ELF-1 (cell line): ENCODE data around the gene POU6F2.

ENCODE experiments used
- DNase-seq: peaks from one replicate; pipeline ENCODE4 v3.0.0-alpha.2; 2016; ENCODE audit warnings: low read depth, low spot score

Gene POU6F2

DNA sequence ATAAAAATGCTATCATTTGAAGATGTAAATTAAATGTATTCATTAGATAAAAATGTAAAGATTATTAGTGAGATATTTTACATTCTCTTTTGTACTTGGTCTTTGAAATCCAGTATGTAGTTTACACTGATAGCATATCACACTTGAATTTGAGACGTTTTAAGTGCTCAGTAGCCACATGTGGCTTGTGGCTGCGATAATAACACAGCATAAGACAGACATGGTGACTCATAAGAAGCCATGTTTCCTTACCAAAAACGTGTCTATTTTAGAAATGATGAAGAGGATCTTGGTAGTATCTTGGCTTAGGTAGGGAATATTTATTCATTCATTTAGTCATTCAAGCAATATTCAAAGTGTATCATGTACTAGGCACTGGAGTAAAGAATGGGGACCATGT lies 149.3 kb downstream of the POU6F2 start:
- DNase-seq: no peak

DNA sequence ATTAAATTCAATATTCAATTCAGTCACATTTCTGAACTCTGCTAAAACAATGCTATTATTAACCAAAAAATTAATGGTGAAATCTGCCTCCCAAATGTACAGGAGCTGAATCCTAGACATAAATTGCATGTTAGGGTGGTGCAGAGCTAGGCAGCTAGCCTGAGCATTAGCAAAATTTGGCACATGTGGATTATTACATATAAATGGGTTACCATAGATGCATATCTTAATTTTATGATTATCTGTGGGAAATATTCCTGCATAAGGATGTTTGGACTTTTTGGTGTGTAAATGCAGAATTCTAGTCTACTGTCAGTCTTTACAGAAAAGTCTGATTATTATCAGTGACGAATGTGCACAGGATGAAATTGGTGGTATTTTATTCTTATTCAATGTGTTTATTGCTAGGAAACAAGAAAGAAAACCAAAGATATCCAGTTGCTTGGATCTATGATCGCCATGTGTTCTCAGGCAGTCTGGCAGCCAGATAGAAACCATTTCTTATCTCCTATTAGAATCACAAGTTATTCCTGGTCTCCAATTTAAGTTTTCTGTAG lies 150.7 kb downstream of the POU6F2 start:
- DNase-seq: no peak

DNA sequence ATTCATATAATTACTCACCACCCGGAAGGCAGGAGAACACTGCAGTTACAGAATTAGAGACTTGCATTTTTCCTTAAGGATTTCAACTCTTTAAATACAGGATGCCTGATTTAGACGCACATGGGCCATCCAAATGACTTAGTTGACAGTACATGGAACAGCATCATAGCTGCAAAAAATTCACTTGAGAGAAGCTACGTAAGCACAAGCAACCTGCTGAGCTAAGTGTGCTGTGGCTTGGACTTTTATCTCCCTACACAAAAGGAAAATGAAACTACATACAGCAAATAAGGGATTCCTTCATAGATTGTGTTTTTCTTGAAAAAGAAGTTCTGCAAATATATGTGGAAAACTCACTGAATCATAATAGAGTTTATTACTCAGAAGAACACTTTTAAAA lies 152.6 kb downstream of the POU6F2 start:
- DNase-seq: no peak

DNA sequence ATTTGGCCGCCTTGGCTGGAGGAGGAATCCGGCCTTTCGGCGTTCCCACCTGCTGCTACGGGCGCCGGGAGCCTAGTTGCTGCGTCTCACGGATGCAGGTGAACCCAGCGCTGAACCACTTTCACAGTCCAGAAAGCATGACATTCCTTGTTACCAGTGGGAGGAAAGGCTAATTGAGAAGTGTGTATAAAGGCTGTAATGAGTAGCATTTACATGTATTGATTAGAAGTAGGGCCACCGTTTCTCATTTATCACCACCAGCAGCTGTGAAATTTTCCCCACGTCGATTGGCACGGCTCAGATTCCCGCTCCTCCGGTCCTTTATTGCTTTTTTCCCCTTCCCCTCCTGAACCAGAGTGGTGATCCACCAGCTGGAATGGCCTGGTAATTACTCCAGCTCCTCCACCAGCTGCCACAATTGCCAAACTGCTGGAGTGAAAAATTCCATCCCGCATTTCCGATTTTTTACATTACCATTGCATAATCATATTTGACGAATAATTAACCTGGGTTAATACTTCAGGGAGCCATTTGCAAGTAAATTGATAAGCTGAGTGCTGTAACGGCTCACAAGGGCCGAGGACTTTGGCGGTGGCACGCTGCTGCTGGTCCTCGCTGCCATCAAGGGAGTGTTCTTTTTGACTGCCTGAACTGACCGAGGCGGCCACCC lies 153.3 kb downstream of the POU6F2 start:
- no peak for DNase-seq

DNA sequence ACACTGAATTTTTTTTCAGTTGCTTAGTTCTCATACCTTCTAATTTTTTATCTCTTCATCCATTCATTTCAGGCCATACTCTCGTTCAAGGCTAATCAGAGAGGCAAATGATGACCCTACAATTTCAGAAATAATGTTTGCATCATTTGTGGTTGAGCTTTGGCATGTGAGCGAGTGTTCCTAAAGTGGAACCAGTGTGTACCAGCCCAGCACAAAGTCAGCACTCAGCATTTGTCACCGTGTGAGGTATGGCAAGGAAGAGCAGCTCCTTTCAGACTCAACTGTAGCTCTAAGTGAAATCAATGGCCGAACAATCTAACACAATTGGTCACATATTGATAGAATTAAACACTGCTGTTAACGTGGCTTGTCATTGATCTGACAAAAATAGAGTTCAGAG lies 154.6 kb downstream of the POU6F2 start:
- DNase-seq: no peak

DNA sequence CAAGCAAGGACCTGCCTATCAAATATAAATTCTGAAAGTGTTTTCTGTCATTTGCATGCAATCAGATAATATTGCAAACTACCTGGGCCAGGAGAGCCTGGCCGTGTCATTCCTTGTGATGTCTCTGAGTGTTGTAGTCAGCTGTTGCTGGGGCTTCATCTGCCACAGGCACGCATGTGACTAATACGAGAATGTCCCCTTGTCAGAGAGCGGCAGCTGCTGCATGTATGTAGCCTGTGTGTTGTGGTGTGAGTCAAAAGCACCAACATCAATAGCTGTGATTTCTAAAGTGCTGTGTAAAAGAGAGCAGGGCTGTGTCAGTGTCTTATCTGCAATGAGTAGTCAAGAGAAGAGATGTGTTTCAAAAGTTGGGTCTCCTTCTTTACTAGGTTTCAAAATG lies 155.4 kb downstream of the POU6F2 start:
- no peak for DNase-seq

DNA sequence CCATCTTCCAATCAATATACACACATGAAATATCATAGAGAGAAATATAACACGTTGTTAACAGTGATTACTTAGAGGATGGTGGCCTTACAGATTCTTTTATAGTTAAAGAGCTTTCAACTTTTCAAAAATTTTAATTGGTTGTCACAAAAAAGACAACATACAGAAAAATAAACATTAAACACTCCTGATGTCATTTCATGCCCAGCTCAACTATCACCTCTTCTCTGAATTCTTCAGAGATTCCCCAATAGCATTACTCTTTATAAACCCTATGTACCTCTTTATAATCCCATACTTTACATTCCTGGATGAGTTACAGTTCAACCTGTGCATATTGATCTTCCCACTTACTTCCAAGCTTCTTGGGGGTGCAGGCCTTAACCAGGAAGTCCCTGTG lies 159.8 kb downstream of the POU6F2 start:
- no peak for DNase-seq

DNA sequence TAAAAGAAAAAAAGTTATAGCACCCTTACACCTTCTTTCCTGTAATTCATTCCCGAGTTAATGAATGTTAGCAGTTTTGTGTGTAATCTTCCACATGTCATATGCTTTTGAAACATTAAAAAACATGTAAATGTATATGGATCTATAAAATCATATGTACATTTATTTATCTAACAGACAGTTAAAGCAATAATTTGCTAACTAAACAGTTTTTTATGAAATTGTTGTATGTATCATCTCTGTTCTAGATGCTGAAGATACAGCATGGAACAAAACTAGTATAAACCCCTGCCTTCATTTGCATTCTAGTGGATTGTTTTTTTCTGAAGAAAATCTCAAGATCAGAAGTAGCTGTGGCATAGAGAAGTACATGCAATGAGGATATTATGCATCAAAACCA lies 165.0 kb downstream of the POU6F2 start:
- no peak for DNase-seq

DNA sequence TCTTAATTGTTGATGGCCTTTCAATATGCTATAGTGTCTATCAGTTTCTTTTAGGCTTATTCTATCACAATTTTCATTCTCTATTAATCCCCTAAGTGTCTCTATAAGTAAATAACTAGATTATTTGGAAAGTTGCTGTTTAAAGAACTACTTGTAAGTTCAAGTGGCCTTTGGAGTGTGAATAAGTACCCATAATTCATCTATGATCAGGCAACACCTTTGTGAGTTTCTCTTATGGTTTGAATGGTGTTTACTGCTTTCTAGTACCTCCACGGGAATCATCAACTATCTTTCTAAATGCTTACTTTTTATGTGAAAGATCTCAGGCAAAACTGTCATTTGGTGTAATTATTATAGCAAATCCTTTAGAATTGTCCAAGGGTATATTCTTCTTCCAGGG lies 166.7 kb downstream of the POU6F2 start:
- DNase-seq: no peak

DNA sequence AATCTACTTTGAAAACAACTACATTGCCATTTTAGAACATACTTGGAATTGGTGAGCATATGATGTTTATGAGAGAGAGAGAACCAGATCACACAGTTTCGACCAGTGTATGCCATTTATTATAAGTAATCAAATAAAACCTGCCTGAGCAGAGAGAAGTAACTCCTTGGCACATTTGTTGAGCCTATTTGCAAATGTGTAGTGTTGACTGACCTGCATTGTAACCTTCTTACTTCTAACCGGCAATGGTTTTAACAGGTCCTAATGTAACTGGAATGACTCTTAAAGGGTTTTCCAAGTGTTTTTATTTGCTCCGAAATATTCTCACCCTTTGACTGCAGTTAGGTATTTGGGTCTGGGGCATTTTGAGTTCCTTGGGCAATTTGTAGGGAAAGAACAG lies 167.6 kb downstream of the POU6F2 start:
- DNase-seq: no peak

DNA sequence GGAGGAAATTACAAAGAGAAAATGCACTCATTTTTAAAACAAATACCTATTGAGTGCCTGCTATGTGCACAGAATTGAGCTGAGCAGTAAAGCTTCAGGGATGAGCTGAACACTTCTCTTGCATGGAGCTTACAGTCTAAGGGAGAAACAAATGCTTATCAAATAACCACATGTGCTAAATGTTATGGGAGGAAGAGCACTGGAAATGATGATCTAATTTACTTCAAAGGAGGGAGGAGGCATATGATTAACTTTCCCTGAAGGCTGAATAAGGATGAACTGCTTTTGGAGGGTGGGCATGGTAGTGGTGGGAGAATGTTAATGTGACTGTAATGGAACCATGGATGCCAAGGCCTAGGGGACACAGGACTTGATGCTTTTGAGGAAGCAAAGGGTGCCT lies 168.2 kb downstream of the POU6F2 start:
- DNase-seq: no peak

DNA sequence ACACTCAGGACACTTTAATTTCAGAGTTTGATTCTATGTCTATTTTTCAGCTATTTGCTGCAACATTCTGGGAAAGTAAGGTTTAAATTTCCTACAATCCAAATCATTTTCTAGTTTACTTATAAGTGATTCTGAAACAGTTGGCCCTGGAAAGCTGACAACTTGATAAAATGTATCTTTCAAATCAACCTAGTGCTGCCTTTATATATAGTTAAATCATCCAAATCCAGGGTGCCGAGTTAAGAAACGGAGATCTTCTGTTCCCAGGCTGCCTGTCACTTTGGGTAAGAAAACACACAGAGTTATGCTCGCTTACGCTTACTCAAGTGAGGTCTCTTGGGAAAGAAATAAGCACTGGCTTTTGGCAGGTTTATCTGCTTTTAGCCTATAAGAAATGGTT lies 175.0 kb downstream of the POU6F2 start:
- no peak for DNase-seq

DNA sequence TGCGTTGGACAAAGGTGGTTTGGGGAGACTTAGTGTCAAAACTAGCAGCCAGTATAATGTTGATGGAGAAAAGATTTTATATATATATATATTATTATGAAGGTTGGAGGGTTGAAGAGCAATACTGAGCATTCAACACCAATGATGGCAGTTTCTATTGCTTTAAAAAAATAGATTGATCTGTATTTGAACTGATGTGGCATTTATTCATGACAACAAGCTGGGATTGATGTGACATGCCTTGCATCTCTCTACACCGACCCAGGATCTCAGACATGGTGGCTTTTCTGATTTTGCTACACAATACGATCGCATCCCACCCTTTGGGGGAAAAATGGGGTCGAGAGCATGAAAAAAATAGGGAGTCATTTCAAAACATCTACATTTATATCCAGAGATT lies 175.4 kb downstream of the POU6F2 start:
- DNase-seq: no peak

DNA sequence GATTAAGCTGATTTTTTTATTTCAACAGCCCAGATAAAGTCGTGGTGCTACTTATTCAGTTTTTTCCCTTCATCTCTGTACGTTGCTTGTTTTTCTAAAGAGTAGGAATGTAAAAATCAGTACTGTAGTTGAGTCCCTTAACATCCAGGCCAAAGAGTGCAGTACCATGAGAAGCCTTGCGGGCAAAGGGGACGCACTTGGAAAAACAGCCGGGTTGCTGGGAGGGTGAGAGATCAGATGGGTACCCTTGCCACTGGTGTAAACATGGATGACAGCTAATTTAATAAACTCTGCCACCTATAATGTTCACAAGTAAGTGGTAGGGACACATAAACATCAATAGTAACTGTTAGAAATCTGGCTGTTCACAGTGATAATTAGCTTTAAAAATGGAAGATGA lies 175.9 kb downstream of the POU6F2 start:
- DNase-seq: no peak

DNA sequence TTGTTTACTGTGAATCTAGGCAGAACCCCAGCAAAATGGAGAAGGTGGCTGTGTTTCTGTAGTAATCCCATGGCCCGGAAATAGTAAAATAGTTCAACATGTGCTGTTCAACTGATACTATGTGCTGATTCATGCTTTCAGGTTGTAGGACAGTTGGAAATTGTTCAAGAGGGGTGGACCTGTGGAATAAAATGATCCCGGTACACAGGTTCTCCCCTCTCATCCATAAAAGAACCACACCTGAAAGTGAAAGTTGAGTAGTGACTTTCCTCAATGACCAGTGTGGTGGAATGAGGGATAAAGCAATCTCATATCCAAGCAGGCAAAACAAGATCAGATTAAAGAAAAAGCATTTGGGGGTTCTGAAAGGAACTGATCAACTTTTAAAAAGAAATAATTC lies 177.1 kb downstream of the POU6F2 start:
- DNase-seq: no peak

DNA sequence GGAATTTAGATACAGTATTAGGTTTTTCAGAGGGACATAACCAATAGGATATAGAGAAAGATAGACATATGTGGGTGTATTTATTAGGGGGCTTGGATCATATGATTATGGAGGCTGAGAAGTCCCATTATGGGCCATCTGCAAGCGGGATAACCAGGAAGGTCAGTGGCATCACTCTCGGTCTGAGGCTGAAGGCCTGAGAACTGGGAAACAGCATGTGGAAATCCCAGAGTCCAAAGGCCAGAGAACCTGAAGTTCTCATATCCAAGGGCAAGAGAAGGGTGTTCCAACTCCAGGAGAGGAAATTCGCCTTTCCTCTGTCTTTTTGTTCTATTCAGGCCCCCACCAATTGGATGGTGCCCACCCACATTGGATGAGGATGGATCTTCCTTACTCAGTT lies 180.7 kb downstream of the POU6F2 start:
- no peak for DNase-seq

DNA sequence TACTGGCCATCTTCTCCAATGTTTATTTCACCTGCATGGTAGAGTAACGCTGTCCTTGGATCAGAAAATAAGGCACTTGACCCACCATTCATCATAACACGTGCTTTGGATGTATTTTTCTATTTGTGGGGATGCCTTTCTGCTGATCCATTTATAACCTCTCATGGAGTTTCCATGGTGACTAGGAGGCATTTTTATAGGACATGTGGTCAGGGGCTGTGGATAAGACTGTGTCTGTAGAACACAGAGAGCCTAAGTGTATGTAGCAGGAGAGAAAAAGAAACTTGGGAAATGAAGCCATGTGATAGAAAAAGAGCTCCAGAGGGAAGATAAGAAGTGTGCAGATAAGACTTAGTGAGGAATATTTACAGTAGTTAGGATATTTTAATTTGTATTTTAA lies 184.2 kb downstream of the POU6F2 start:
- no peak for DNase-seq

DNA sequence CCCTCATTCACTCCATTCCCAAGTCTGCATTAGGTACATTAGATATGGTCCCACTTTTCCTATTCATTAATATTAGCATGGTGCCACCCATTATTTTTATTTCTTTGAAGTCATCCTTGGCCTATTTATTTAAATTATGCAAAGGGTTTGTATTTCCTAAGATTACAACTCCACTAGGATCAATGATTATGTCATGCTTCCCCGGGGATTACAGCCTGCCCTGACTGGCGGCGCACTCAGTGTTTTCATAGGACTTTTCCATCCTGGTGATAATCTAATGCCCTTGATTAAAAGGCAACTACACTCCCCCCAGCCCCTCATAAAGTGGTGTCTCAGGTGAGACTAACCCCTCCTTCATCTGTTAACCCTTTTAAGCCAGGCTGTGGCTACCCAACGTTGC lies 187.2 kb downstream of the POU6F2 start:
- no peak for DNase-seq

DNA sequence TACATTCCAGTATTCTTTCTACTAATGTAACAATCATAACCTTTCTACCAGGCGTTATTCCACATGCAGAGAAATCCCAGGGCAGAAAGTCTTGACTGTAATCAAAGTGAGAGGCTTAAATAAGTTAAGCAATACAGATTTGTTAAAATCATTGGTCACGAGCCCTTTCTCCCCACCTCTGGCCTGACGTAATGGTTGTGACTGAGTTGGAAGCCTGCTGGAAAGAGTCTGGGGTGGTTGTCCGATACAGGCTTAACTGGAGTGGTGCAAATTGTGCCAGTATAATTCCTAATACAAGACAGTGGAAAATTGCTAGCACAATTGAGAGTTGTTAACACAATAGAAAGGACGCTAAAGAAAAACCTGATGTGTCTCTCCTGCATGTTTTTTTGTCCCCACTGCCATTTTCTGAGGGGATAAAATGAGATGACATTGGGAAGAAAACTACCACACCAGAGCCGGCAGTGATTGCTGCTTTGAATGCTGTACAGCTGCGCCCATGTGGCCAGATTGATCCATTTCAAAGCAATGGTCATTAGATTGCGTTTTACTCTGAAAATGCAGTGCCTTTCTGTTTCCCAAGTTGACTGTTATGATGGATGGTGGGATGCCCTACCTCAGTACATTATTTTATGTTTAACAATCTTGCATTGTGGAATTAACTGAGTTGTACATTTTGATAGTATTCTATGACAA lies 190.8 kb downstream of the POU6F2 start:
- DNase-seq: no peak

DNA sequence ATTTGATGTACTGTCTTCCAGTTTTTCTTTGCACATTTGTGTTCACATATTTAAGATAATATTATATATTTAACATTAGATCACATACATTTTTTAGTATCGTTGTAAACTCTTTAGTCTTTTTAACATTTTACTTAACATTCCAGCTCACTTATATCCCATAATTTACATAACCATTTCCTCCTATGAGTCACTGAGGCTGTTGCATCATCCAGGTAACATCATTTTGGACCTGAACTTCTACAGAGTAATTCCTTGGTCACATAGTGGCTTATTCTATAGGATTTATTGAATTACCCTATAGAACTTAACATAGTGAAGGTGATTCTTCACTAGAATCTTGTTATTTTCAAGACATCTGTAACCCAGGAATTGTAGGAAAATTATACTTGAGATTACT lies 194.4 kb downstream of the POU6F2 start:
- DNase-seq: no peak

DNA sequence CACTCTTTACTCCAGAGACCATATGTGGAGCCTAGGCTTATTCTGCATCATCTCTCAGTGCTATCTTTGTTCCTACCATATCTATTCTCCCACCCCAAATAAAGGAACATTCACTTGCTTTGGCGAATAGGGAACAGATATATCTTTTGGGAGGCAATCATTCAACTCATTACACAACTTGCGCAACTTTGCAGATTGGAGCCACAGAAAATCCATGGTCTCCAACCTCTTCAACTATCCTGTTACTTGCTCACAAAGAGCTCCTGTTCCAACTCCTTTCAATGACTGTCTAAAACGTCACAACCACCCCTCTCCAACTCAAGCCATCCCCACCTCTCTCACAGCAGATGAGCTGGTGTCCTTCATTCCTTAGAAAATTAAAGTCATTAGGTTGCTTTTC lies 203.7 kb downstream of the POU6F2 start:
- DNase-seq: no peak

DNA sequence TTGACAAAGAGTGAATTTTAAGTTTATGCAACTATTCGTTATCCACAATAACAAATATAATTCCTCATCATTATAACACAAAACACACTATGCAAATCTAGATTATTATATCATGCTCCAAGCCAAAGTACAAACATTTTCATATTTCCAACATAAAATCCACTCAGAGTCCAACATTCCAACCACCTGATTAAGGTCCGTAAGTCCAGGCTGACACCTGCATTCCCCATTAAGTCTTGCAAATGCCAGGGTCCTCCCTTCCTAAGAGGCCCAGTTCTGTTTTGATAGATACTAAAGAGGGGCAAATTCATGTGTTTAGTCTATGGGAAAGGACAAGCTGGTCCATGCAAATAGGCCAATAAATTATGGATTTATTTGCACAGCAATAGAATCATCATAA lies 206.1 kb downstream of the POU6F2 start:
- no peak for DNase-seq

DNA sequence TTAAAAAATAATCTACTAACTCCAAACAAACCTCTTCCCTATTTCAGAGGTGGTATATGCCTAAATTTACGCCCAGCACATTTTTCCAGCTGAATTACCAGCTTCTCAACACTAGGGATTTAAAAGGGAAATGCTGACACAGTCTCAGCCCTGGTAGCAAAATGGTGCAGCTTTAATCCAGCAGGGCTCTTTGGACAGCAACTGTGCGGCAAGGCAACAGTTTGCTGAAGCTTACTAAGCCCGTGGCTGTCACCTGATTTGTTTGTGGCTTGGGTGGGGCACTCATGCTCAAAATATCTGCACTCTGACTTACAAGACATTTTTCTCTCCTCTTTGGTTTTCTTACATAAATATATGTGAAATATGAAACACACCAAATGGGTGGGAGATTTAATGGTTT lies 206.7 kb downstream of the POU6F2 start:
- DNase-seq: peak; percentile 17
